ENCODE data around the gene ANKRD13D. TPM values are rescaled to one million over a fixed set of nuclear protein-coding genes. Genes with fewer than 3 reads are reported as not detected.
A peak's percentile ranks its signal among the peaks of the same experiment; 100 is the strongest.

The ANKRD13D gene
- total and polyA plus RNA-seq, 8 donors = 9.8 to 60.7 (median 14.9) TPM

GRCh38 chr11:67337257-67337656 lies 48.2 kb downstream of the ANKRD13D start:
- DNase-seq = no peak
- no peak for FAIRE-seq
- TF ChIP-seq CTCF (IDR thresholded peaks at IDR 0.05) = no peak
- Histone ChIP-seq H3K4me3 (no peak overlapping the region), H3K27me3 (no peaks in the 10 kb centered on the region), H3K36me3 (peaks cover 0 to 4% (median 0%) of the 10 kb centered on the region in 3 donors), H3K9me3 (no peaks in the 10 kb centered on the region), H3K4me1 (no peaks in the 10 kb centered on the region), H3K27ac (no peak overlapping the region)
- intact Hi-C loops (cut with DNase I) = no loop called here
- no peak for ATAC-seq
- WGBS, 2 donors = 95% methylated on average over 3 of the region's 3 CpGs

GRCh38 chr11:67344264-67344663 lies 55.2 kb downstream of the ANKRD13D start:
- intact Hi-C loops (cut with DNase I) = no loop called here
- 86 to 89% methylated on average over 4 of the region's 4 CpGs for WGBS, 2 donors
- Histone ChIP-seq H3K4me3 (no peak overlapping the region), H3K27ac (peak overlapping the region in 3 of 4 donors; percentile 68 to 74 (median 73)), H3K4me1 (peaks cover 17 to 27% (median 18%) of the 10 kb centered on the region in 3 donors), H3K36me3 (no peaks in the 10 kb centered on the region), H3K27me3 (no peaks in the 10 kb centered on the region), H3K9me3 (no peaks in the 10 kb centered on the region)
- no peak for DNase-seq
- no peak for FAIRE-seq
- ATAC-seq = no peak
- TF ChIP-seq CTCF (IDR thresholded peaks at IDR 0.05) = no peak

- Histone ChIP-seq H3K9me3 (no peaks in the 10 kb centered on the region), H3K27me3 (no peaks in the 10 kb centered on the region), H3K4me1 (peaks cover 17 to 27% (median 18%) of the 10 kb centered on the region in 3 donors), H3K4me3 (no peak overlapping the region), H3K27ac (peak overlapping the region; percentile 51 to 74 (median 70)), H3K36me3 (no peaks in the 10 kb centered on the region)
- DNase-seq = no peak
- no peak for FAIRE-seq
- 50% methylated on average over 8 of the region's 8 CpGs for whole genome bisulfite sequencing, 2 donors
- ATAC-seq = peak; percentile 26 to 67 (median 49)
- TF ChIP-seq CTCF (IDR thresholded peaks at IDR 0.05) = no peak
- intact Hi-C loops (cut with DNase I) = loop anchor here in 1 of 3 donors (5.0 kb wide), 1 partner anchor 37 kb away; no protein-coding TSS in a partner anchor
Observed at GRCh38 chr11:67345247-67345919, 56.3 kb downstream of the ANKRD13D start.

GRCh38 chr11:67345920-67346819 lies 57.1 kb downstream of the ANKRD13D start:
- intact Hi-C loops (cut with DNase I) = loop anchor here in 1 of 3 donors (5.0 kb wide), 1 partner anchor 36 kb away; no protein-coding TSS in a partner anchor
- FAIRE-seq (no peak), ATAC-seq (peak; percentile 79 to 87 (median 86)), DNase-seq (peak in 3 of 6 donors; percentile 55 to 70 (median 67))
- H3K9me3 ChIP-seq = no peaks in the 10 kb centered on the region
- H3K36me3 ChIP-seq = no peaks in the 10 kb centered on the region
- WGBS, 2 donors = 33 to 34% methylated on average over 7 of the region's 7 CpGs
- H3K27ac ChIP-seq = peak overlapping the region; percentile 51 to 74 (median 70)
- peak; percentile 28 to 52 (median 47) for TF ChIP-seq CTCF (IDR thresholded peaks at IDR 0.05)
- peaks cover 20 to 32% (median 23%) of the 10 kb centered on the region in 3 donors for H3K4me1 ChIP-seq
- no peaks in the 10 kb centered on the region for H3K27me3 ChIP-seq
- no peak overlapping the region for H3K4me3 ChIP-seq
